ENCODE measurements around the gene REG4. TPM values are rescaled to one million over a fixed set of nuclear protein-coding genes. Genes with fewer than 3 reads are reported as not detected.

The REG4 gene
- total RNA-seq, 1 experiment from 2014 or later = 12.4 TPM

DNA sequence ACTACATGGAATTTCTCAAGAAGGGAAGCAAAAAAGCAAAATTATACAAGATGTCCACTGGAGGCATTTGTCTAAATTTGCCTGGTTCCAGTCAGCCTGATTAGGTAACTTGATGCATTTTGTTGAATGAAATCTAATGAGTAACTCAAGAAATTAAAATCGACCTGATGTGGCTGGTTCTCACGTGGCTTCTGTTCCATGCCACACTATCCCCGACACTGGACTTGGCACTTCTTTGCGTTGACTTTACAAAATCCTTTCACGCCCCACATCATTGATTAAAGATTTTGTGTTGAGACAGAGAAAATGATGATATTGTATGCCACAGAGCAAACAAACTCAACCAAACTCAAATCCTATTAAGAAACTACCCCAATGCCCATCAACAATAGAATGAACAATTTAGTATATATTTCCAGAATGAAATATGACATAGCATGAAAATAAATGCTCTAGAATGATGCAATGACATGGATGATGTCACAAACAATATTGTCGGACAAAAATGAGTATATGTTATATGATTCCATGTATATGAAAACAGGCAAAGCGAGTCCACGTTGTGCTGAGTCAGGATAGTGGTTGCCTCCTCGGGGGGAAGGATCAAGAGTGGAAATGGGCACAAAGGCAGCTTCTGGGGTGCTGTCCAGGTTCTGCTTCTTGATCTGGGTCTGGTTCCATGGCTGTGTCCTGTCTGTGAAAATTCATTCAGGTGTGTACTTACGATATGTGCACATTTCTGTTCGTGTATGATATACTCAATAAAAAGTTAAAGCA lies 29.6 kb downstream of the REG4 start:
- DNase-seq (ENCODE audit: low spot score) = no peak

- DNase-seq (ENCODE audit: low spot score) = peak; percentile 75
Observed at GRCh38 chr1:119779869-119780356, 31.3 kb downstream of the REG4 start.

DNA sequence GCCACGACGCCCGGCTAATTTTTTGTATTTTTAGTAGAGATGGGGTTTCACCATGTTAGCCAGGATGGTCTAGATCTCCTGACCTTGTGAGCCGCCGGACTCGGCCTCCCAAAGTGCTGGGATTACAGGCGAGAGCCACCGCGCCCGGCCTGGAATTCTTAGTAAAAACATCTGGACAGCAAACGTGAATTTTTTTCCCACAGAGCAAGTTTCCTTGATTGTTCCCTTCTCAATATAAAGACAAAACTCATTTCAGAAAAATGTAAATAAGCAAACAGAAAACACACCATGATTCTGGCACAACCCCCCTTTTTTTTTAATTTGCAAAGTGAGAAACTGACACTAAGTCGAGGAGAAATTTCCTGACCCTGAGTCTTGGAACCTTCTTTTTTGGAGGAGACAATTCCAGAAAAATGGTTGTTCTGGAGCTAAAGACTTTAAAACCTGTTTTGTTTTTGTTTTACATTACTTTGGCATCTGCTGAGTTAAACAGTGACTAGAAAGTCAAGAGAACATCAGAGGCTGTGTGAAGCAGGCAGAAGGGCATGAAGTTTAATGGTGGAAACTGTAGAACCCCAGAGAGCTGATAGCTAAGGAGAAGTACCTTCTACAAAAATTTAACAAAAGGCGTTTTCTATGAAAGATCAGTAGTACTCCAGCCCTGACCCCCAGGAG lies 32.2 kb downstream of the REG4 start:
- no peak for DNase-seq (ENCODE audit: low spot score)

DNA sequence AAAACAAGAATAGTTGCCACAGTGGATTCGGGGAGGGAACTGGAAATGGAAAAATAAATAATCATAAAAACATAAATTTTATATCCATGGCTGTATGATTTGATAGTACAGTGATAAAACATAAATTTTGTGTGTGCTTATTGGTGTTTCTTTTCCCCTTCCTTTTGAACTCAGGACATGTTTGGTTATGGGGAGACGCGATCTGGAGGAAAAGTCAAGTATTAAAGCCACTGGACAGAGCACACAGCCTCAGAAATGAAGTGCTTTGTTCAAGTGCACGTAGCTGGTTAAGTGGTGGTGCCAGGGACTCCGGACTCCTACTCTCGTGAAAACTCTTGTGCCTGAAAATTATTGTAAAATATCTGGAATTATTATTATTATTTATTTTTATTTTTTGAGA lies 32.9 kb downstream of the REG4 start:
- no peak for DNase-seq (ENCODE audit: low spot score)

- peak; percentile 58 for DNase-seq (ENCODE audit: low spot score)
Observed at GRCh38 chr1:119774746-119775490, 36.3 kb downstream of the REG4 start.

GRCh38 chr1:119773711-119774241 lies 37.5 kb downstream of the REG4 start:
- no peak for DNase-seq (ENCODE audit: low spot score)

DNA sequence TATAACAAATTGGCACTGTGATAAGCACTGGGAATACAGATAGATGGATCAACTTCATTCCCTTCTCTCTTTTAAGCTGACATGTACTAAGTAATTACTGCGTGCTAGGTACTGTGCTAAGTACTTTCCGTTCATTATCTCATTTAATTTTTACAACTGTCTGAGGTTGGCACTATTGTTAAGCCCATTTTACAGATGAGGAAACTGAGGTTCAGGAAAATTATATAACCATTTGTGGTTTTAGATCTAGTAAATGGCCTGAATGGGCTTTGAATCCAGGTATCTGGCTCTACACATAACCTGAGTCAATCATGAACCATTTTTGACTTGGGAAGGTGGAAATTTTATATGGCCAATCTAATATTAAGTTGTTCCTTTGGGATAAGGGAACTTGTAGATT lies 39.0 kb downstream of the REG4 start:
- no peak for DNase-seq (ENCODE audit: low spot score)

GRCh38 chr1:119771770-119772169 lies 39.5 kb downstream of the REG4 start:
- no peak for DNase-seq (ENCODE audit: low spot score)

- DNase-seq (ENCODE audit: low spot score) = no peak
Observed at GRCh38 chr1:119771016-119771415, 40.2 kb downstream of the REG4 start.

DNA sequence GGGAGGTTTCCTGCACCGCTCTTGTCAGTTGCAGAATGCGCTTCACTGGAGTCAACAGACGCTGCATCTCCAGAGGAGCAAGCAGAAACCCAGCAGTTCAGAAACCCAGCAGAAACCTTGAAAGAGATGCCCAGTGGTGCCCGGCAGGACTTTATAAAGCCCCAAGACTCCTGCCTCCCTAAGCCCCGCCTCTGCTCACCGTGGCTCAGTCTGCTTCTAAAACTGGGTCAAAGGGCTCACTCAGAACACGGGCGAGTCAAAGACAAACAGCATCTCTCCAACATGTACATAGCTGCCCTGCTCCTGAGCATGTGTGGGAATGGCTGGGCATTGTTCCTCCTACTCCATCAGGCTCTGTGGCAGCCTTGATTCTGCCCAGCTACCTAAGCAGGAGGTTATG lies 42.5 kb downstream of the REG4 start, which contains the start of gene HMGCS2:
Gene HMGCS2 (minus strand): TSS at position 128 of the 400 bp plus-strand sequence. CDS start 61 bp downstream, at position 67.
- peak; percentile 43 for DNase-seq (ENCODE audit: low spot score)

- DNase-seq (ENCODE audit: low spot score) = peak; percentile 42
Observed at GRCh38 chr1:119767486-119767885, 43.8 kb downstream of the REG4 start.

GRCh38 chr1:119766374-119766794 lies 44.9 kb downstream of the REG4 start:
- DNase-seq (ENCODE audit: low spot score) = peak; percentile 11

DNA sequence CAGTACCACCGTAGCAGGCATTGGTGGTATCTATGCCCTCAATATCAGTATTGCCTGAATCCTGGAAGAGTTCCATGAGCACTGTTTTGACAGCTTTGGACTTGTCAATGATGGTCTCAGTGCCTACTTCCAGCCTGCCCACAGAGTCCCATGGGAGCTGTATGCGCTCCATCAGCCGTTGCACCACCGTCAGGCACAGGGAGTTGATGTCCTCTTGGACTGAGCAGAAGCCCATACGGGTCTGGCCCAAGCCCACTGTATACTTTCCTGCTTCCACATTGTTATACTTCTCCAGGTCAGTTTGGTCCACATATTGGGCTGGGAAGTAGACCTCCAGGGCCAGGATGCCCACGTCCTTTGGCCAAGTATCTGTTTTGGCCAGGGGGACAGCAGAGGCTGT lies 47.0 kb downstream of the REG4 start:
- no peak for DNase-seq (ENCODE audit: low spot score)

GRCh38 chr1:119762953-119763352 lies 48.3 kb downstream of the REG4 start:
- DNase-seq (ENCODE audit: low spot score) = no peak

- DNase-seq (ENCODE audit: low spot score) = no peak
Observed at GRCh38 chr1:119762409-119762808, 48.9 kb downstream of the REG4 start.

DNA sequence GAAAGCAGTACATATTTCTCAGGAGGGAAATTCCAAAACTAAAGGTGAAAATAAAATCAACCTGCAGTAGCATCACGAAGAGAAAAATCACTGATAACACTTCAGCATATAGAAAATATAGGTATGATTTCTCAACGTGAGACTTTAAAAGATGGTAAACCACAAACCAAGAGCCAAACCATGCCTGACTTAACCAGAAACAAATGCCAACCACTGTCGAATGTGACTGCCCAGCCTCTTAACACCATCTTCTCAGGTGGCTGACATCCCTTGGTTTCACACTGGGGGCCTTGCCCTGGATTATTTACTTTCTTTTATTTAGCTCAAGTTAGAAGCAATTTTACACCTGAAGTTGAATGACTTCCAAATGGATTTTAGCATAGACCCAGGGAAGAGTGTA lies 52.7 kb downstream of the REG4 start:
- no peak for DNase-seq (ENCODE audit: low spot score)

GRCh38 chr1:119752592-119752991 lies 58.7 kb downstream of the REG4 start:
- DNase-seq (ENCODE audit: low spot score) = no peak

DNA sequence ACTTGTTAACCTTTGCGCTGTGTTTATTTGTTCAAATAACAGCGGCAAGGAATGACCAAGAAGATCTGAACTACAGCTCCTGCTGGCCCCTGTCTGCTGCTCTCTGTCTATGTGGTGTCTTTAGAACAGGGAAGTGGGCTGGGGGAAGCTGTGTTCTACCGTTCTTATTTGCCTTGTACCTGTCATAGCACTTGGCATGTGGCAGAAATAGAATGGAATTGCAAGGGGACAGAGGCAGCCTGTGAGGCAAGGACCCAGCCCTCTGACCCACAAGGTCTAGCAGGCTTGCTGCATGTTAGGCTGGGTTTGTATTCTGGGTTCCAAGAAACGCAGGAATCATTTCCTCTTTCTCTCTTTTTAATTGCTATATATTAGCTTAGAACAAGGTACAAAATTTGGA lies 63.2 kb downstream of the REG4 start:
- DNase-seq (ENCODE audit: low spot score) = no peak

GRCh38 chr1:119747451-119747850 lies 63.8 kb downstream of the REG4 start:
- DNase-seq (ENCODE audit: low spot score) = no peak

DNA sequence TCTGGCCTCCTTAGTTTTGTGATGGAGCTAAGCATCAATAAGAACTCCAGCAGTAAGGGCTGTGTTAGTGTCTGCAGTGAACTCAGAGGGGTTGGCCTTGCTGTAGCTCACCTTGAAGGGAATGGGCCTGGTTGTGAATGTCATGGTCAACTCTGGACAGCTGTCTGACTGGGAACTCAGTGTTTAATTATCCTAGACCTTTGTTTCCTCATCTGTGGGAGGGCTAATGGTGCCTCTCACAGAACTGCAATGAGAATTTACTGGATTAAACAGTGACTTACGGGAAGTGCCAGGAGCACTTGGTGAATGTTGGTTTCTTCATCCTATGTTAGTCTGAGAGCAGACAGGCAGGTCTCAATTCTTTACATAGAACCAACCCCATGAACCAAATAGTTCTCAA lies 66.2 kb downstream of the REG4 start:
- no peak for DNase-seq (ENCODE audit: low spot score)

- no peak for DNase-seq (ENCODE audit: low spot score)
Observed at GRCh38 chr1:119744598-119744942, 66.7 kb downstream of the REG4 start.
